ENCODE results near the gene TMEM108. TPM values are rescaled to one million over a fixed set of nuclear protein-coding genes. Genes with fewer than 3 reads are reported as not detected.

The TMEM108 gene
- polyA plus RNA-seq, 1 donor (not counting 4 experiments of a cell fraction or from before 2014, with no cell fraction given) = not detected

- dilution Hi-C loops (cut with MboI; ENCODE audit: extremely low pct_ligation_motif_present, low sequenced_read_pairs) = no loop called here
- Histone ChIP-seq H3K4me1 (ENCODE audit: control insufficient read depth, extremely low read depth, insufficient read depth, low read length) (no peaks in the 10 kb centered on the region), H3K27me3 (ENCODE audit: control insufficient read depth, extremely low read depth, insufficient read depth, low read length) (no peaks in the 10 kb centered on the region), H4K20me1 (ENCODE audit: control insufficient read depth, extremely low read depth, insufficient read depth, low read length) (no peaks in the 10 kb centered on the region), H3K9ac (ENCODE audit: control insufficient read depth, extremely low read depth, insufficient read depth, low read length) (no peak overlapping the region), H3K9me1 (ENCODE audit: control insufficient read depth, extremely low read depth, insufficient read depth, low read length) (no peaks in the 10 kb centered on the region), H3K79me2 (ENCODE audit: control insufficient read depth, insufficient read depth, low read length) (no peaks in the 10 kb centered on the region), H2AFZ (ENCODE audit: control insufficient read depth, low read length) (no peak overlapping the region), H3K4me2 (ENCODE audit: control insufficient read depth, extremely low read depth, insufficient read depth, low read depth, low read length) (no peak overlapping the region), H3K4me3 (ENCODE audit: control insufficient read depth in 2 of 3, extremely low read depth in 1 of 3, insufficient read depth in 2 of 3, low read depth in 1 of 3, low read length in 3 of 3) (no peak overlapping the region), H3K9me3 (ENCODE audit: control insufficient read depth, low read depth, low read length) (no peaks in the 10 kb centered on the region), H3K36me3 (ENCODE audit: control insufficient read depth in 2 of 2, extremely low read depth in 1 of 2, insufficient read depth in 2 of 2, low read length in 2 of 2) (no peaks in the 10 kb centered on the region), H3K27ac (ENCODE audit: control insufficient read depth, insufficient read depth, low read length) (no peak overlapping the region)
- DNase-seq (ENCODE audit: low read depth, low spot score) (no peak), FAIRE-seq (no peak)
- TF ChIP-seq, protein P1, sequence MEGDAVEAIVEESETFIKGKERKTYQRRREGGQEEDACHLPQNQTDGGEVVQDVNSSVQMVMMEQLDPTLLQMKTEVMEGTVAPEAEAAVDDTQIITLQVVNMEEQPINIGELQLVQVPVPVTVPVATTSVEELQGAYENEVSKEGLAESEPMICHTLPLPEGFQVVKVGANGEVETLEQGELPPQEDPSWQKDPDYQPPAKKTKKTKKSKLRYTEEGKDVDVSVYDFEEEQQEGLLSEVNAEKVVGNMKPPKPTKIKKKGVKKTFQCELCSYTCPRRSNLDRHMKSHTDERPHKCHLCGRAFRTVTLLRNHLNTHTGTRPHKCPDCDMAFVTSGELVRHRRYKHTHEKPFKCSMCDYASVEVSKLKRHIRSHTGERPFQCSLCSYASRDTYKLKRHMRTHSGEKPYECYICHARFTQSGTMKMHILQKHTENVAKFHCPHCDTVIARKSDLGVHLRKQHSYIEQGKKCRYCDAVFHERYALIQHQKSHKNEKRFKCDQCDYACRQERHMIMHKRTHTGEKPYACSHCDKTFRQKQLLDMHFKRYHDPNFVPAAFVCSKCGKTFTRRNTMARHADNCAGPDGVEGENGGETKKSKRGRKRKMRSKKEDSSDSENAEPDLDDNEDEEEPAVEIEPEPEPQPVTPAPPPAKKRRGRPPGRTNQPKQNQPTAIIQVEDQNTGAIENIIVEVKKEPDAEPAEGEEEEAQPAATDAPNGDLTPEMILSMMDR (optimal IDR thresholded peaks at IDR 0.05 in 1 of 3, IDR thresholded peaks at IDR 0.05 in 1 of 3, conservative IDR thresholded peaks at IDR 0.05 in 1 of 3; ENCODE audit: extremely low read depth in 1 of 3, insufficient read depth in 2 of 3, low read length in 3 of 3) = no peak
- TF ChIP-seq EZH2 (IDR thresholded peaks at IDR 0.05; ENCODE audit: low read length) = no peak
Observed at GRCh38 chr3:133282236-133282635, 244.0 kb downstream of the TMEM108 start.

DNA sequence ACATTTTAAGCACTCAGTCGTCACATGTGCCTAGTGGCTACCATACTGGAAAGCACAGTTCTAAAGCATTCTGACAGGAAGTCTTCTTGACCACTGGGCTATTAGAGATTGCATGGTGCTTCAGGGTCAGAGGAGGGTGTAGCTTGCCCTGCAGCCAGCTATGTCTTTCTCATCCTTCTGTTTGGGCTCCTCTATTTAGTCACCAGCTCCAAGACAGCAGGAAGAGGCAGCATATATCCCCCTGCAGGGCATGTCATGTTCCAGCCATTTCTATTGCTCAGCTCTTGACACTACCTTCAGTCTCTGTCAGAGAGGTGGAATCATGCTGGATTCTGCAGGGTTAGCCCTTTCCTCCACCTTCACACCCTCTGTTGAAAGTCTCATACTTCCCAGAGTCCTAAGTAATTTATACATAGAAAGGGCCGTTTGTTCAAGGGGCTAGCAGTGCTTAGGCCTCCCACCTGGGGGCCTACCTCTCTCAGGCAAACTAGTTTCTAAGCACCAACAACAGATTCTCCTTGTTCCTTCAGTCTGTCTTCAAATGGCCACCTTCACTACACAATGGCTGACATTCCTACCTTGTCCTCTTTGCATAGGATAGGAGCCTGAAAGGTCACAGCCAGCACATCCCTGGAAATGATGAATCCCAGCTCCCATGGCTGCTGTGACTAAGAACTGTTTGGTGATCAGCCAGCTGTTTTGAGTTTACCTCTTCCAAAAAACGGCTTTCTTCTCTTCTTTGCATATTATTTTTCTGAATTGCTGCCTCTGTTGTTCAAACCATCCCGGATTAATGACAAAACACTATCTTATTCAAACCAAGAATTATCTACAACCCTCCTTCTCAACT, 246.0 kb downstream of the TMEM108 start:
- Histone ChIP-seq H2AFZ (ENCODE audit: control insufficient read depth, low read length) (no peak overlapping the region), H3K27me3 (ENCODE audit: control insufficient read depth, extremely low read depth, insufficient read depth, low read length) (no peaks in the 10 kb centered on the region), H3K4me2 (ENCODE audit: control insufficient read depth, extremely low read depth, insufficient read depth, low read depth, low read length) (no peak overlapping the region), H3K79me2 (ENCODE audit: control insufficient read depth, insufficient read depth, low read length) (no peaks in the 10 kb centered on the region), H3K9me3 (ENCODE audit: control insufficient read depth, low read depth, low read length) (no peaks in the 10 kb centered on the region), H3K9ac (ENCODE audit: control insufficient read depth, extremely low read depth, insufficient read depth, low read length) (no peak overlapping the region), H3K36me3 (ENCODE audit: control insufficient read depth in 2 of 2, extremely low read depth in 1 of 2, insufficient read depth in 2 of 2, low read length in 2 of 2) (no peaks in the 10 kb centered on the region), H3K4me3 (ENCODE audit: control insufficient read depth in 2 of 3, extremely low read depth in 1 of 3, insufficient read depth in 2 of 3, low read depth in 1 of 3, low read length in 3 of 3) (no peak overlapping the region), H3K27ac (ENCODE audit: control insufficient read depth, insufficient read depth, low read length) (no peak overlapping the region), H3K9me1 (ENCODE audit: control insufficient read depth, extremely low read depth, insufficient read depth, low read length) (no peaks in the 10 kb centered on the region), H3K4me1 (ENCODE audit: control insufficient read depth, extremely low read depth, insufficient read depth, low read length) (no peaks in the 10 kb centered on the region), H4K20me1 (ENCODE audit: control insufficient read depth, extremely low read depth, insufficient read depth, low read length) (no peaks in the 10 kb centered on the region)
- FAIRE-seq (no peak), DNase-seq (ENCODE audit: low read depth, low spot score) (no peak)
- dilution Hi-C loops (cut with MboI; ENCODE audit: extremely low pct_ligation_motif_present, low sequenced_read_pairs) = no loop called here
- TF ChIP-seq, protein P1 (optimal IDR thresholded peaks at IDR 0.05 in 1 of 3, IDR thresholded peaks at IDR 0.05 in 1 of 3, conservative IDR thresholded peaks at IDR 0.05 in 1 of 3; ENCODE audit: extremely low read depth in 1 of 3, insufficient read depth in 2 of 3, low read length in 3 of 3) = no peak
- no peak for TF ChIP-seq EZH2 (IDR thresholded peaks at IDR 0.05; ENCODE audit: low read length)

All from keratinocyte (primary cell).